GM19025 (cell line): ENCODE data around the gene PHOX2A.
"Not testable (repeated sequence)": the region's sequence is repeated elsewhere in the genome, so short reads cannot be mapped to it uniquely, and the experiment has no call there.

Experiments
- ATAC-seq: cut with Tn5 transposase; IDR thresholded peaks from one replicate; pipeline ENCODE4 v1.9.1; 2021; ENCODE audit warnings: mild to moderate bottlenecking, low read depth, moderate library complexity; ENCODE audit not compliant: unreplicated experiment

PHOX2A gene

GRCh38 chr11:72244060-72244360 lies at the start of gene PHOX2A:
Gene PHOX2A, minus strand, starts transcription at chr11:72244176. Its CDS starts 172 bp downstream, at chr11:72244004.
- ATAC-seq: no peak

DNA sequence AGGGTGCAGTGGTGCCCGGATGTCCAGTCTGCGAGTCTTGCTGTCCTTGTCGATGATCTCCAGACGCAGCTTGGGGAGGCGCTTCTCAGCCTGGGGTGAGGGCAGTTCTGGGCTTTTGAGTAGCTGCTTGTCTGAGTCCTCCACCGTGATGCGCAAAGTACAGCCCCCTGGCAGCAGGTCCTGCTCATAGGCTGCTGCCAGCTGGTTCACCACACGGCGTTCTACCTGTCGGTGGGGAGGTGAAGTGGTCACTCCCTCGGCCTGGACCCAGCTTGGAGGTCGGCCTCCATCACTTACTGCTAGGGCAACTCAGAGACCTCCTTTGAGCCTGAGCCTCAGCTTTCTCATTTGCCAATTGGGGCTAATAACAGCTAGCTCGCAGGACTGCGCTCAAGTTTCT lies 49.4 kb upstream of the PHOX2A start:
- no peak for ATAC-seq

- no peak for ATAC-seq
Observed at GRCh38 chr11:72292106-72292785, 48.3 kb upstream of the PHOX2A start.

DNA sequence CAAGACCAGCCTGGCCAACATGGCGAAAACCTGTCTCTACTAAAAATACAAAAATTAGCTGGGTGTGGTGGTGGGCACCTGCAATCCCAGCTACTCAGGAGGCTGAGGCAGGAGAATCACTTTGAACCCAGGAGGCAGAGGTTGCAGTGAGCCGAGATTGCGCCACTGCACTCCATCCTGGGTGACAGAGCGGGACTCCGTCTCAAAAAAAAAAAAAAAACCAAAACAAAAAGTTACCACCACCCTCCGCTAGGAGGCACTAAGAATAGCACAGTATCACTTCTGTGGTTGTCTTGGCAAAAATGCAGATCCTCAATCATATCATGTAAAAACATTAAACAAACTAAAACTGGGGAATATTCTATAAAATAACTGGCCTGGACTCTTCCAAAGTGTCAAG lies 46.8 kb upstream of the PHOX2A start:
- not testable (repeated sequence) for ATAC-seq

GRCh38 chr11:72287293-72287692 lies 43.3 kb upstream of the PHOX2A start:
- no peak for ATAC-seq

- no peak for ATAC-seq
Observed at GRCh38 chr11:72283947-72284346, 40.0 kb upstream of the PHOX2A start.

DNA sequence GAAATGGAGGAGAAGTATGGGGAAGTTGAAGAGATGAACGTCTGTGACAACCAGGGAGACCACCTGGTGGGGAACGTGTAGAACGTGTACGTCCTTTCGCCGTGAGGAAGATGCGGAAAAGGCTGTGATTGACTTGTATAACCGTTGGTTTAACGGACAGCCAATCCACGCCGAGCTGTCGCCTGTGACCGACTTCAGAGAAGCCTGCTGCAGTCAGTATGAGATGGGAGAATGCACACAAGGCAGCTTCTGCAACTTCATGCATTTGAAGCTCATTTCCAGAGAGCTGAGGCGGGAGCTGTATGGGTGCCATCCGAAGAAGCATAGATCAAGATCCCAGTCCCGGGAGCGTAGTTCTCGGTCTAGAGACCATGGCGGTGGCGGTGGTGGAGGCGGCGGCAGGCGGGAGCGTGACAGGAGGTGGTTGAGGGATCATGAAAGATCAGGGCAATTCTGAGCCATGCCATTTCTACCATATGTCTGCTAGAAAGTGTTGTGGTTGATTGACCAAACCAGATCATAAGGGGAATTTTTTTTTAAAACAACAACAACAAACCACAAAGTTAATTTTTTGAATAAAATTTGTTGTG lies 36.8 kb upstream of the PHOX2A start:
- no peak for ATAC-seq

DNA sequence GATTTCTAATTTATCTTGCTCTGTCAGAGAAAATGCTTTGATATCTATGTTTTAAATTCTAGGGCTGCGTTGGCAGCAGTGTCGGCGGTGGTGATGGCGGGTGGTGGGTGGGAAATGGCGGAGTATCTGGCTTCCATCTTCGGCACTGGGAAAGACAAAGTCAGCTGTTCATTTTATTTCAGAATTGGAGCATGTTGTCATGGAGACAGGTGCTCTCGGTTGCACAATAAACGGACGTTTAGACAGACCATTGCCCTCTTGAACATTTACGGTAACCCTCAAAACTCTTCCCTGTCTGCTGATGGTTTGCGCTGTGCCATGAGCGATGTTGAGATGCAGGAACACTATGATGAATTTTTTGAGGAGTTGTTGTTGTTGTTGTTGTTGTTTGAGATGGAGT lies 36.1 kb upstream of the PHOX2A start:
- no peak for ATAC-seq

GRCh38 chr11:72278905-72279304 lies 34.9 kb upstream of the PHOX2A start:
- no peak for ATAC-seq

DNA sequence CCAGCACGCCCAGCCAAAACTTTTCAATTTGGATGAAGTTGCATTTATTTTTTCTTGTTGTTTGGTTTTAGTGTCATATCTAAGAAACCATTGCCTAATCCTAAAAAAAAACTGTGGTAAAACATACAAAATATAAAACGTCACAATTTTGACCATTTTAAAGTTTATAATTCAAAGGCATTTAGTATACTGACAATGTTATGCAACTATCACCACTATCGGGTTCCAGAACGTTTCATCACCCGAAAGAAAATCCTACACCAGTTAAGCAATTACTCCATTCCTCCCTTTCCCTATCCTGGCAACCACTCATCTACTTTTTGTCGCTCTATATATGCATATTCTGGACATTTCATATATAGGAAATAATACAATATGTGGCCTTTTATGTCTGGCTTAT lies 30.5 kb upstream of the PHOX2A start:
- no peak for ATAC-seq

GRCh38 chr11:72271980-72272379 lies 28.0 kb upstream of the PHOX2A start:
- no peak for ATAC-seq

DNA sequence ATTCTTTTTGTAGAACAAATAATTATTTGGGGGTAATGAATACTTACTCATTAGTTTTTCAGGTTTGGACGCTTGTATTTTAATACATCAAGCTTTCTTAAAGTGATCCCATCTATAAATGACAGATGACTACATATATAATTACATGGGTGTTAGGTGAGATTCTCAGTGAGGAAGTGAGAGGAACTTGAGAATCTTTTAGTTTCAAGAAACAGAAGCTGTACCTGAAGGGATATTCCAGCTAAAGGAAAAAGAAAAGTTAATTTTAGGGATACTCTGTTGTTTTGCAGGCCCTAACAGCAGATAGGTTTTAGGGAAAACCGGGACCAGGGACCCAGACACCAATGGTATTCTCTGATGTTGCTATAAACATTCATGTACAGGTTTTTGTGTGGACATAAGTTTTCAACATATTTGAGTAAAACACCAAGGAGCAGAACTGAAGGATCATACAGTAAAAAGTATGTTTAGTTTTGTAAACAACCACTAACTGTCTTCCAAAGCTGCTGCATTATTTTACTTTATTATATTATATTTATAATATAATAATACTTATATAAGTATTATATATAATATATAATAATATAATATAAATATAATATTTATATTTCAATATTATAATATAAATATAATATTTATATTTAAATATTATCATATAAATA lies 24.1 kb upstream of the PHOX2A start:
- no peak for ATAC-seq

- ATAC-seq: not testable (repeated sequence)
Observed at GRCh38 chr11:72266960-72267359, 23.0 kb upstream of the PHOX2A start.

DNA sequence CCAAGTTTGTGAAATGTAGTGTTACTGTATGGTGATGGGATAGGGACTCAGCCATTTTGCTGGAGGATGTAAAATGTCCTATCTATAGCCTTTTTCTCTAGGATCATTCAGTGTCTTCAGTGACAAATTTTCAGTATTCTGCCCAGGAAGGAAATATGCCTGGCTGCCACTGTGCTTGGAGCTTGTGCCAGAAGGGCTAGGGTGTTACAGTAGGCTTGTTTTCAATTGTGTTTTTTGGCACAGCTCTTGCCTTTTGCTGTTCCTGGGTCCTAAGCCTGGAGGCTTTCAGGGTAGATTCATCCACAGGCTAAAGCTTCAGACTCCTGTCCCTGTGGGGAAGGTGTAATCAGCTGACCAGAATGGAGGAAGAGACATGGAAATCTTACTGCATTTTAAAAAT lies 22.0 kb upstream of the PHOX2A start:
- no peak for ATAC-seq

DNA sequence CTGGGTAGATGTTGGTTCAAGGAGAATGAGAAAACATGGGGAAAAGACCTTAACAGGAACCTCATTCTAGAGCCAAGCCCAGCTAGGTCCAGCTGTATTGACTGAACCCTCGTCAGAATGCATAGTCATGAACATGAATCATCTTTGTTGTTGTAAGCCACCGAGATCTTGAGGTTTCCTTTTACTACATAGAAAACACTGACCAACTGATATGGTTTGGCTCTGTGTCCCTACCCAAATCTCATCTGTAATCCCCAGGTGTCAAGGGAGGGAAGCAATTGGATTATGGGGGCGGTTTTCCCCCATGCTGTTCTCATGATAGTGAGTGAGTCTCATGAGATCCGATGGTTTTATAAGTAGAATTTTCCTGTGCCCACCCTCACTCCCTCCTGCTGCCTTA lies 19.4 kb upstream of the PHOX2A start:
- no peak for ATAC-seq

DNA sequence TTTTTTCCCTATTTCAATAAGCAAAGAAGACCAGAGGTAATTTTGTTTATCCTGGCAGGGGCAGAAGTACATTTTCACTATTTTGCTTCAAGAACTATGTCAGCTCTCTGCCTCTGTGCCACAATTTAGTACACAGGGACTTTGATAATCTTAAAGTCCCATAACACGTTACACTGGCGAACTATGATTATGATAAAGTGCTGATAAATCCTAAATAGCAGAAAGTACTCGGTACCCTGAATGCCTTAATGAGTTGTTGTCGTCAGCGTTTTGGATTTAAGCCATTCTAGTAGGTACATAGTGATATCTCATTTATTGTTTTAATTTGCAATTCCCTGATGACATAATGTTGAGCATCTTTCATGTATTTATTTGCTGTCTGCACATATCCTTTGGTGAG lies 16.6 kb upstream of the PHOX2A start:
- no peak for ATAC-seq

- no peak for ATAC-seq
Observed at GRCh38 chr11:72259490-72259889, 15.5 kb upstream of the PHOX2A start.

- ATAC-seq: no peak
Observed at GRCh38 chr11:72257570-72257969, 13.6 kb upstream of the PHOX2A start.

GRCh38 chr11:72254299-72254993 lies 10.5 kb upstream of the PHOX2A start:
- no peak for ATAC-seq

GRCh38 chr11:72253392-72253791 lies 9.4 kb upstream of the PHOX2A start:
- ATAC-seq: no peak

- no peak for ATAC-seq
Observed at GRCh38 chr11:72251614-72252013, 7.6 kb upstream of the PHOX2A start.
